A549 (cell line): Measurements from ENCODE around the gene TPP2. TPM values are rescaled to one million over a fixed set of nuclear protein-coding genes. Genes with fewer than 3 reads are reported as not detected.

Experiments
- ATAC-seq, 2 experiments: fragments of 200-7000 bp in 1 of 2; fragments of >200 bp in 1 of 2; cut with Nextera tagmentation in 1 of 2; cut with Tn5 transposase in 1 of 2; 3 replicates each; pipeline versions ENCODE4 v1.8.0 to v1.9.1; 2018 to 2020; ENCODE audit warnings: mild to moderate bottlenecking in 1 of 2, moderate library complexity in 1 of 2
- CTCF ChIA-PET: fragments of 300-600 bp; sonication (Branson Sonifier 250); formaldehyde crosslinking; extraction: SDS; loops from one replicate; lab custom pipeline; 2021; ENCODE audit warnings: antibody characterized with exemption, inconsistent platforms; lab: Yijun Ruan, JAX
- POLR2A ChIA-PET: fragments of 350-600 bp; formaldehyde crosslinking; extraction: SDS; loops from one replicate; lab custom pipeline; 2021; ENCODE audit warnings: antibody characterized with exemption, inconsistent platforms; lab: Yijun Ruan, JAX
- DNase-seq, 2 experiments: peaks; one replicate each; pipeline versions ENCODE4 v3.0.0 to v3.0.0-alpha.2; 2011 to 2016; ENCODE audit warnings: low read depth in 1 of 2, low spot score in 1 of 2
- FAIRE-seq: peaks from 2 replicates; lab custom pipeline; 2011; peaks lifted over from hg19 to GRCh38; lab: Jason Lieb, UNC
- H3K27ac ChIP-seq, 2 experiments: fragments of >200 bp; sonication (Bioruptor Twin); formaldehyde crosslinking; 3 replicates each; pipeline ENCODE4 v1.5.1; 2016 to 2017
- H3K4me1 ChIP-seq: fragments of >200 bp; sonication (Bioruptor Twin); formaldehyde crosslinking; 3 replicates; pipeline ENCODE4 v1.6.1; 2016
- H3K4me2 ChIP-seq: fragments of >200 bp; sonication (Bioruptor Twin); formaldehyde crosslinking; 3 replicates; pipeline ENCODE4 v1.6.1; 2016
- H3K4me3 ChIP-seq: fragments of >200 bp; sonication (Bioruptor Twin); formaldehyde crosslinking; 3 replicates; pipeline ENCODE4 v1.5.1; 2016
- H3K9me3 ChIP-seq: fragments of >200 bp; sonication (Bioruptor Twin); formaldehyde crosslinking; 3 replicates; pipeline ENCODE4 v1.6.1; 2016
- BCL3 ChIP-seq: fragments of >200 bp; sonication (Bioruptor Twin); formaldehyde crosslinking; IDR thresholded peaks from 3 replicates; pipeline ENCODE4 v1.6.1; 2016
- BHLHE40 ChIP-seq: IDR thresholded peaks from 2 replicates; pipeline ENCODE4 v1.6.1; 2012; ENCODE audit warnings: low read depth, low read length, inconsistent platforms
- CBX2 ChIP-seq: fragments of 200-600 bp; sonication (generic); IDR thresholded peaks from 2 replicates; pipeline ENCODE4 v1.6.1; 2016; ENCODE audit warnings: low read depth, mild to moderate bottlenecking, borderline replicate concordance
- CBX8 ChIP-seq: fragments of 200-600 bp; sonication (generic); IDR thresholded peaks from 2 replicates; pipeline ENCODE4 v1.6.1; 2016
- CHD2 ChIP-seq: fragments of 150-350 bp; IDR thresholded peaks from 2 replicates; pipeline ENCODE4 v1.6.1; 2014; ENCODE audit warnings: low read length; ENCODE audit not compliant: partially characterized antibody
- EHF ChIP-seq: fragments of 250-450 bp; sonication (Bioruptor Pico); IDR thresholded peaks from 2 replicates; pipeline ENCODE4 v1.5.0; 2020; ENCODE audit warnings: mild to moderate bottlenecking
- EHMT2 ChIP-seq: fragments of 200-600 bp; sonication (generic); IDR thresholded peaks from 2 replicates; pipeline ENCODE4 v1.6.1; 2016; ENCODE audit warnings: antibody characterized with exemption, low read depth, mild to moderate bottlenecking, moderate library complexity
- EP300 ChIP-seq, 2 experiments: fragments of >200 bp; sonication (Bioruptor Twin); formaldehyde crosslinking; IDR thresholded peaks; 2 replicates in 1 of 2; 3 replicates in 1 of 2; pipeline ENCODE4 v1.6.1; 2016 to 2017
- ESRRA ChIP-seq: fragments of 150-350 bp; IDR thresholded peaks from 2 replicates; pipeline ENCODE4 v1.6.1; 2014; ENCODE audit warnings: mild to moderate bottlenecking, low read length, borderline replicate concordance
- HDAC2 ChIP-seq: fragments of 200-600 bp; sonication (generic); IDR thresholded peaks from 2 replicates; pipeline ENCODE4 v1.6.1; 2016
- HMGXB4 ChIP-seq: fragments of 250-450 bp; sonication (Bioruptor Pico); IDR thresholded peaks from 2 replicates; pipeline ENCODE4 v1.5.0; 2021; ENCODE audit warnings: mild to moderate bottlenecking, moderate library complexity, borderline replicate concordance
- HOXB13 ChIP-seq: fragments of 250-450 bp; sonication (Bioruptor Pico); IDR thresholded peaks from 2 replicates; pipeline ENCODE4 v1.5.0; 2020; ENCODE audit warnings: low read depth, mild to moderate bottlenecking, moderate library complexity
- JUN ChIP-seq, 2 experiments: fragments of >200 bp; sonication (Bioruptor Twin); formaldehyde crosslinking; IDR thresholded peaks; 2 replicates in 1 of 2; 3 replicates in 1 of 2; pipeline ENCODE4 v1.6.1; 2016 to 2017
- KDM1A ChIP-seq: fragments of 200-600 bp; sonication (generic); IDR thresholded peaks from 2 replicates; pipeline ENCODE4 v1.6.1; 2016; ENCODE audit warnings: low read depth, mild to moderate bottlenecking
- MAFK ChIP-seq: fragments of 450-650 bp; IDR thresholded peaks from 2 replicates; pipeline ENCODE4 v1.6.1; 2014; ENCODE audit not compliant: partially characterized antibody
- MAZ ChIP-seq: fragments of 150-350 bp; IDR thresholded peaks from 2 replicates; pipeline ENCODE4 v1.6.1; 2014; ENCODE audit warnings: antibody characterized with exemption, low read depth, low read length, borderline replicate concordance
- NFE2L2 ChIP-seq: fragments of 150-350 bp; conservative IDR thresholded peaks from 2 replicates; pipeline ENCODE4 v1.6.1; 2014; ENCODE audit warnings: low read length
- NR3C1 ChIP-seq: fragments of >200 bp; sonication (Bioruptor Twin); formaldehyde crosslinking; IDR thresholded peaks from 3 replicates; pipeline ENCODE4 v1.6.1; 2017
- POLR2A ChIP-seq: IDR thresholded peaks from 2 replicates; pipeline ENCODE4 v1.6.1; 2012; ENCODE audit warnings: mild to moderate bottlenecking, low read length
- POLR2AphosphoS2 ChIP-seq: conservative IDR thresholded peaks from 2 replicates; pipeline ENCODE4 v1.6.1; 2012; ENCODE audit warnings: low read length, improper control_type of control experiment, inconsistent platforms
- RCOR1 ChIP-seq: fragments of 150-350 bp; IDR thresholded peaks from 2 replicates; pipeline ENCODE4 v1.6.1; 2014; ENCODE audit warnings: antibody characterized with exemption, low read length, low read depth
- SMC3 ChIP-seq: fragments of >200 bp; sonication (Bioruptor Twin); formaldehyde crosslinking; IDR thresholded peaks from 3 replicates; pipeline ENCODE4 v1.6.1; 2018; ENCODE audit warnings: inconsistent platforms
- TFCP2L1 ChIP-seq: fragments of 250-450 bp; sonication (Bioruptor Pico); IDR thresholded peaks from 2 replicates; pipeline ENCODE4 v1.5.0; 2021; ENCODE audit warnings: mild to moderate bottlenecking
- TP53 ChIP-seq: fragments of 250-450 bp; sonication (Bioruptor Pico); IDR thresholded peaks from 2 replicates; pipeline ENCODE4 v1.5.0; 2021; ENCODE audit warnings: mild to moderate bottlenecking, moderate library complexity
- USF2 ChIP-seq: fragments of 450-650 bp; IDR thresholded peaks from 2 replicates; pipeline ENCODE4 v1.6.1; 2014; ENCODE audit warnings: antibody characterized with exemption
- ZC3H11A ChIP-seq: fragments of 450-650 bp; IDR thresholded peaks from 2 replicates; pipeline ENCODE4 v1.6.1; 2014; ENCODE audit warnings: antibody characterized with exemption, mild to moderate bottlenecking
- WGBS: methylation state at CpG from one replicate; pipeline ENCODE4 v1.1.6; 2017; ENCODE audit errors: missing lambda C conversion rate; 5-methylcytosine and 5-hydroxymethylcytosine counted together
- polyA plus RNA-seq, 4 experiments: library from polyadenylated mRNA; depleted of rRNA in 3 of 4; stranded (reverse); fragments of >200 nt; fragmentation: RNase III in 1 of 4; extraction: RNeasy Plus Mini Kit Qiagen cat#74134 plus additional on column Dnase treatment in 1 of 4; gene quantifications; 2 replicates in 3 of 4; 3 replicates in 1 of 4; pipeline ENCODE4 v1.2.3, GENCODE V29; 2011 to 2017
- TF ChIP-seq, protein P1 (sequence below): fragments of 150-350 bp; IDR thresholded peaks from 2 replicates; pipeline ENCODE4 v1.6.1; 2014; ENCODE audit warnings: low read depth, mild to moderate bottlenecking, low read length

TPP2 gene
- polyA plus RNA-seq, 2 of the 4 experiments (the other 2 are of a cell fraction) = 18.6 to 28.4 TPM

GRCh38 chr13:102548811-102549210 lies 48.0 kb upstream of the TPP2 start:
- CTCF ChIA-PET = no interaction called here
- DNase-seq (no peak), ATAC-seq (no peak), FAIRE-seq (no peak)
- Histone ChIP-seq H3K9me3 (no peaks in the 10 kb centered on the region), H3K27ac (no peak overlapping the region), H3K4me3 (no peak overlapping the region), H3K4me1 (no peaks in the 10 kb centered on the region), H3K4me2 (no peak overlapping the region)
- POLR2A ChIA-PET = no interaction called here
- TF ChIP-seq SMC3 (no peak), CHD2 (no peak), POLR2AphosphoS2 (no peak), USF2 (no peak), ESRRA (no peak), EP300 (IDR thresholded peaks at IDR 0.05) (no peak), JUN (IDR thresholded peaks at IDR 0.05) (no peak), HMGXB4 (CRISPR knock-in tag) (no peak), TFCP2L1 (CRISPR knock-in tag) (no peak), EHMT2 (no peak), ZC3H11A (no peak), TP53 (CRISPR knock-in tag) (no peak), NFE2L2 (no peak), MAFK (no peak), BHLHE40 (no peak), POLR2A (no peak), CBX8 (no peak), NR3C1 (no peak), HOXB13 (no peak)

- FAIRE-seq = no peak
- no peaks in the 10 kb centered on the region for H3K9me3 ChIP-seq
- 32% methylated on average over 7 of the region's 7 CpGs for WGBS
- CTCF ChIA-PET = no interaction called here
- H3K27ac ChIP-seq = no peak overlapping the region
- H3K4me2 ChIP-seq = no peak overlapping the region
- DNase-seq = no peak
- TF ChIP-seq HDAC2 (no peak), MAZ (no peak), CBX2 (no peak), TP53 (CRISPR knock-in tag) (no peak), POLR2A (no peak), EHF (CRISPR knock-in tag) (no peak), RCOR1 (no peak), KDM1A (no peak), BCL3 (no peak), HOXB13 (no peak)
- TF ChIP-seq, protein P1, sequence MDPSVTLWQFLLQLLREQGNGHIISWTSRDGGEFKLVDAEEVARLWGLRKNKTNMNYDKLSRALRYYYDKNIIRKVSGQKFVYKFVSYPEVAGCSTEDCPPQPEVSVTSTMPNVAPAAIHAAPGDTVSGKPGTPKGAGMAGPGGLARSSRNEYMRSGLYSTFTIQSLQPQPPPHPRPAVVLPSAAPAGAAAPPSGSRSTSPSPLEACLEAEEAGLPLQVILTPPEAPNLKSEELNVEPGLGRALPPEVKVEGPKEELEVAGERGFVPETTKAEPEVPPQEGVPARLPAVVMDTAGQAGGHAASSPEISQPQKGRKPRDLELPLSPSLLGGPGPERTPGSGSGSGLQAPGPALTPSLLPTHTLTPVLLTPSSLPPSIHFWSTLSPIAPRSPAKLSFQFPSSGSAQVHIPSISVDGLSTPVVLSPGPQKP = no peak
- TF ChIP-seq, all 56 proteins: peak for 0
- Histone ChIP-seq H3K4me3 (no peak overlapping the region), H3K4me1 (no peaks in the 10 kb centered on the region)
- ATAC-seq = no peak
- POLR2A ChIA-PET = no interaction called here
Measured at GRCh38 chr13:102550507-102550906, 46.3 kb upstream of the TPP2 start.
